ENCODE measurements around the gene SLC25A51. TPM values are rescaled to one million over a fixed set of nuclear protein-coding genes. Genes with fewer than 3 reads are reported as not detected.

Gene SLC25A51
- total RNA-seq, 1 donor from 2014 or later, result 28.5 TPM

Other genes with a start within 250 kb of the SLC25A51 start
- 4.7 TPM for gene TRMT10B, start 150.3 kb downstream of the SLC25A51 start, total RNA-seq (ENCODE audit: unreplicated experiment)
- gene EXOSC3, start 119.1 kb downstream of the SLC25A51 start, total RNA-seq (ENCODE audit: unreplicated experiment), result 30.8 TPM
- gene DCAF10, start 103.3 kb downstream of the SLC25A51 start, total RNA-seq (ENCODE audit: unreplicated experiment), result 14.9 TPM
- gene SHB, start 165.1 kb upstream of the SLC25A51 start, total RNA-seq (ENCODE audit: unreplicated experiment), result 18.5 TPM